RWPE2 (cell line): Measurements from ENCODE around the gene FLOT2.
"Not testable (repeated sequence)": the region's sequence is repeated elsewhere in the genome, so short reads cannot be mapped to it uniquely, and the experiment has no call there.

Experiments
- ATAC-seq: fragments of 200-7000 bp; cut with Tn5 transposase; 3 replicates; pipeline ENCODE4 v1.9.1; 2021; ENCODE audit warnings: low read depth
- DNase-seq: peaks from one replicate; pipeline ENCODE4 v3.0.0-alpha.2; 2020; ENCODE audit warnings: low spot score
- H3K27ac ChIP-seq: fragments of 450-650 bp; 2 replicates; pipeline ENCODE4 v1.5.1; 2017; ENCODE audit warnings: mild to moderate bottlenecking; ENCODE audit not compliant: poor library complexity, severe bottlenecking
- H3K27me3 ChIP-seq: fragments of 250-450 bp; sonication (Bioruptor Pico); 2 replicates; pipeline ENCODE4 v1.5.1; 2021; ENCODE audit warnings: mild to moderate bottlenecking, moderate library complexity; ENCODE audit not compliant: insufficient read depth, poor library complexity, severe bottlenecking
- H3K36me3 ChIP-seq: fragments of 250-450 bp; sonication (Bioruptor Pico); 2 replicates; pipeline ENCODE4 v1.5.1; 2020; ENCODE audit warnings: low read depth, mild to moderate bottlenecking, moderate library complexity
- H3K4me1 ChIP-seq: fragments of 250-450 bp; sonication (Bioruptor Pico); 2 replicates; pipeline ENCODE4 v1.5.1; 2021; ENCODE audit warnings: mild to moderate bottlenecking, moderate library complexity; ENCODE audit not compliant: insufficient read depth, poor library complexity, severe bottlenecking
- H3K4me3 ChIP-seq: fragments of 250-450 bp; sonication (Bioruptor Pico); 2 replicates; pipeline ENCODE4 v1.5.1; 2021; ENCODE audit warnings: mild to moderate bottlenecking, moderate library complexity; ENCODE audit not compliant: severe bottlenecking
- H3K9me3 ChIP-seq: fragments of 250-450 bp; sonication (Bioruptor Pico); 2 replicates; pipeline ENCODE4 v1.5.1; 2021; ENCODE audit warnings: mild to moderate bottlenecking, moderate library complexity; ENCODE audit not compliant: severe bottlenecking
- TF ChIP-seq, protein P1 (sequence below): fragments of 450-650 bp; IDR thresholded peaks from one replicate; pipeline ENCODE4 v1.5.1; 2017; ENCODE audit warnings: mild to moderate bottlenecking, moderate library complexity; ENCODE audit not compliant: poor library complexity, severe bottlenecking

FLOT2 gene

DNA sequence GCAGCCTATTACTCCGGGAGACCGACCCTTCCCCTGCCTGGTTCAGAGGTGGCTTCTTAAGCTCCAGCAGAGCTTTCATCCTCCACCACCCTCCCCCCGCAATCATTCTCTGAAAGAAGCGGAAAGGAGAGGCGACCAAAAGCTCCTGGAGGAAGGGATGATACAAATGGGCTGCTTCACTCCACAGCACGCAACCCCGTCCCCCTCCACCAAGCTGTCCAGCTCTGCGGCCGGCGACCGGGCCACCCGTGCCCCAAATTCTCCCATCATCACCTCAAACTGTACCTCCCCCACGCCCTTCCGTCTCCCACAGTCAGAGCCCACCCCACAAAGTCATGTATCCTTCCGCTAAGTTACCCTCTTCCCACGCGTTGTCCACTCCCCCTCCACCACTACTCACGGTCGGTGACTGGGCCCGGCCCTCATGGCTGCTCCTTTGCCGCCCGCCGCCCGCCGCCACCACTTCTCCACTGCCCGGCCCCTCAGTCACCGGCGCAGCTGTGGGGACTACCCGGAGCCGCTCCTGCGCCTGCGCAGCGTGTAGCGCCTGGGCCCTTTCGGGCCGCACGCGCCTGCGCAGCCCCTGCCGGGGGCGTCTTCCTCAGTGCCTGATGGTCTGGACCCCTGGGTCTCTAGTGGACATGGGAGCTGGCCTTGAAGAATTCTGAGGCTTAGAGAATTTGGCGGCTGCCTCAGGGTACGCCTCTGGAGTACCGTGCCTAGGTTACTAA lies 55.1 kb downstream of the FLOT2 start, which contains the start of gene FAM222B:
Gene FAM222B (minus strand): TSS at position 509 of the 731 bp plus-strand sequence. CDS start 76,123 bp downstream, outside the sequence.
- DNase-seq, result peak; percentile 81
- Histone ChIP-seq H3K4me3 (peak within 1 kb of the TSS; percentile 69), H3K27me3 (no peaks in the 10 kb centered on the region), H3K4me1 (no peaks in the 10 kb centered on the region), H3K36me3 (peaks cover 14% of the 10 kb centered on the region), H3K9me3 (no peaks in the 10 kb centered on the region), H3K27ac (peak within 1 kb of the TSS; percentile 50)
- ATAC-seq, result peak; percentile 96
- TF ChIP-seq, protein P1, sequence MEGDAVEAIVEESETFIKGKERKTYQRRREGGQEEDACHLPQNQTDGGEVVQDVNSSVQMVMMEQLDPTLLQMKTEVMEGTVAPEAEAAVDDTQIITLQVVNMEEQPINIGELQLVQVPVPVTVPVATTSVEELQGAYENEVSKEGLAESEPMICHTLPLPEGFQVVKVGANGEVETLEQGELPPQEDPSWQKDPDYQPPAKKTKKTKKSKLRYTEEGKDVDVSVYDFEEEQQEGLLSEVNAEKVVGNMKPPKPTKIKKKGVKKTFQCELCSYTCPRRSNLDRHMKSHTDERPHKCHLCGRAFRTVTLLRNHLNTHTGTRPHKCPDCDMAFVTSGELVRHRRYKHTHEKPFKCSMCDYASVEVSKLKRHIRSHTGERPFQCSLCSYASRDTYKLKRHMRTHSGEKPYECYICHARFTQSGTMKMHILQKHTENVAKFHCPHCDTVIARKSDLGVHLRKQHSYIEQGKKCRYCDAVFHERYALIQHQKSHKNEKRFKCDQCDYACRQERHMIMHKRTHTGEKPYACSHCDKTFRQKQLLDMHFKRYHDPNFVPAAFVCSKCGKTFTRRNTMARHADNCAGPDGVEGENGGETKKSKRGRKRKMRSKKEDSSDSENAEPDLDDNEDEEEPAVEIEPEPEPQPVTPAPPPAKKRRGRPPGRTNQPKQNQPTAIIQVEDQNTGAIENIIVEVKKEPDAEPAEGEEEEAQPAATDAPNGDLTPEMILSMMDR, result no peak

DNA sequence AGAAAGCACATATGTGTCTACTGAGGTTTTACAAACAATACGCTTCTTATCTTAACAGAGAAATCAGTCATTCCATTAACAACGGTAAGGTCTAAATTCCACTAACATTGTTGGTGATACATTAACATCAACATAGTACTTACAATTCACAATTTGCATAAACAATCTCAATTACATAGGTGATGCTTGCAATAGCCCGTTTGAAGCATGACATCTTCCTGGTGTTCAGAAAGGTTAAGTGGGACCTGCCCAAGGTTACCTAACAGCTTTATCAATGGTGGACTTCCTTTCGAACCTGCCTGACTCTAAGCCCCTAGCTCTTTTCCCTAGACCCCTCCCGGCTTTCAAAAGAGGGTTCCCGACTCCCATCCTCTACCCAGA lies 55.6 kb downstream of the FLOT2 start:
- H3K27ac ChIP-seq, result peak overlapping the region; percentile 50
- TF ChIP-seq, protein P1, result no peak

DNA sequence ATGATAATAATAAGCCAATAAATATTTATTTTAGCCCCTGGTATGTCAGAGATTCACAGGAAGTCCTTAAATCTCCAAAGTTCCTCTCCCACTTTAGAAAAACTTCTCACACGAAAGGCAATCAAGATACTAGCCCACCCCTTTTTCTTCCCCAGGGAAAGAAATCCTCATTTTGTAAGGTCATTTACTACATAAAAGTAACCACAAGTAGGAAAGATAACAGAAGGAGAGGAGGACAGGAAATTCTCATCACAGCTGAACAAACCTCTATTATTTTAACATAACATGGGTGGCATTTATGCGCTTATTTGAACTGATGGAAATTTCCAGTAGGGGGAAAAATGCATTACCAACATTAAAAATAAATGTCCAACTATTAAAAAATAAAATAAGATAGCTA lies 58.3 kb downstream of the FLOT2 start:
- H3K27ac ChIP-seq, result no peak overlapping the region
- no peak for ATAC-seq

More for the DNA sequence above, 55.6 kb downstream of the FLOT2 start:
- Histone ChIP-seq H3K4me3 (peak overlapping the region; percentile 69), H3K9me3 (no peaks in the 10 kb centered on the region), H3K36me3 (peaks cover 14% of the 10 kb centered on the region), H3K27me3 (no peaks in the 10 kb centered on the region), H3K4me1 (no peaks in the 10 kb centered on the region)
- DNase-seq (no peak), ATAC-seq (peak; percentile 15; the same call in 2 of the 3 replicates)

DNA sequence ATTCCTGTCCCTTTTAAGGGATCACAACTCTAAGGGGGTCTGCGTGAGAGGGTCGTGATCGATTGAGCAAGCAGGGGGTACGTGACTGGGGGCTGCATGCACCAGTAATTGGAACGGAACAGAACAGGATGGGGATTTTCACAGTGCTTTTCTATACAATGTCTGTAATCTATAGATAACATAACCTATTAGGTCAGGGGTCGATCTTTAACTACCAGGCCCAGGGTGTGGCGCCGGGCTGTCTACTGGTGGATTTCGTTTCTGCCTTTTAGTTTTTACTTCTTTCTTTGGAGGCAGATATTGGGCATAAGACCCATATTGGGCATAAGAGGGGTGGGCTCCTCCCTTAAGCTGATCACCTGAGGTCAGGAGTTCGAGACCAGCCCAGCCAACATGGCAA lies 61.0 kb downstream of the FLOT2 start:
- not testable (repeated sequence) for H3K9me3 ChIP-seq, H3K4me3 ChIP-seq, H3K27ac ChIP-seq, ATAC-seq, H3K4me1 ChIP-seq, H3K27me3 ChIP-seq, DNase-seq
- H3K36me3 ChIP-seq, result peaks cover 18% of the 10 kb centered on the region

More for the DNA sequence above, 58.3 kb downstream of the FLOT2 start:
- Histone ChIP-seq H3K9me3 (no peaks in the 10 kb centered on the region), H3K4me1 (no peaks in the 10 kb centered on the region), H3K27me3 (no peaks in the 10 kb centered on the region), H3K36me3 (peaks cover 14% of the 10 kb centered on the region), H3K4me3 (no peak overlapping the region)
- TF ChIP-seq, protein P1, result no peak
- no peak for DNase-seq

DNA sequence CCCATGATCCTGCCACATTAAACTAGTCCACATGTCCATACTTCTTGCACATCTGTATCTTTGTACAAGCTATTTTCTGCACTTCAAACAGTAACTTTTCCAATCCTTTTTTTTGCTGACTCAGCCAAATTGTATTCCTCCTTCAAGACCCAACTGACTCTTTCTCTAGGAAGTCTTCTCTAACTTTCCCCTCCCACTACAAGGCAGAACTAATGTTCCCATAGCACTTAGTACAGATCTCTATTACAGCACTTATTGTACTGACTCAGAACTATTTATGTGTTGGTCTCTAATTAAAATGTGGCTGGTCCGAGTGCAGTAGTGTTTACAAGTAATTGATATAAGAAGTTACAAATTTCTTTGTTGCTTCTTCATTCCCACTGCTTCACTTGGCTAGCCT lies 63.1 kb downstream of the FLOT2 start:
- TF ChIP-seq, protein P1, result no peak
- DNase-seq, result no peak
- no peak for ATAC-seq

More for the DNA sequence above, 63.1 kb downstream of the FLOT2 start:
- Histone ChIP-seq H3K27me3 (no peaks in the 10 kb centered on the region), H3K9me3 (no peaks in the 10 kb centered on the region), H3K36me3 (peaks cover 13% of the 10 kb centered on the region), H3K27ac (no peak overlapping the region), H3K4me1 (no peaks in the 10 kb centered on the region), H3K4me3 (no peak overlapping the region)
